BE2C (cell line): ENCODE data around the gene YIPF2.
A peak's percentile ranks its signal among the peaks of the same experiment; 100 is the strongest.
"Not testable (repeated sequence)": the region's sequence is repeated elsewhere in the genome, so short reads cannot be mapped to it uniquely, and the experiment has no call there.

Experiments
- DNase-seq: peaks from one replicate; pipeline ENCODE4 v3.0.0-alpha.2; 2020
- H3K27me3 ChIP-seq: fragments of 250-450 bp; sonication (Bioruptor Pico); 2 replicates; pipeline ENCODE4 v1.5.1; 2020; ENCODE audit warnings: mild to moderate bottlenecking
- H3K36me3 ChIP-seq: fragments of 250-450 bp; sonication (Bioruptor Pico); 2 replicates; pipeline ENCODE4 v1.5.1; 2020; ENCODE audit warnings: mild to moderate bottlenecking
- H3K4me1 ChIP-seq: fragments of 250-450 bp; sonication (Bioruptor Pico); 2 replicates; pipeline ENCODE4 v1.5.1; 2020
- H3K4me3 ChIP-seq: 2 replicates; pipeline ENCODE4 v1.5.1; 2011; ENCODE audit warnings: low read depth, low read length
- H3K9me3 ChIP-seq: fragments of 250-450 bp; sonication (Bioruptor Pico); 2 replicates; pipeline ENCODE4 v1.5.1; 2020
- CTCF ChIP-seq: IDR thresholded peaks from 2 replicates; pipeline ENCODE4 v1.5.1; 2012; ENCODE audit warnings: mild to moderate bottlenecking, low read depth, low read length

The YIPF2 gene

GRCh38 chr19:10961073-10961860 lies 32.8 kb upstream of the YIPF2 start:
- Histone ChIP-seq H3K4me1 (no peaks in the 10 kb centered on the region; the same call in 1 of the 2 replicates), H3K27me3 (no peaks in the 10 kb centered on the region), H3K4me3 (peak overlapping the region; percentile 98), H3K36me3 (peaks cover 14% of the 10 kb centered on the region), H3K9me3 (no peaks in the 10 kb centered on the region; the same call in 1 of the 2 replicates)
- TF ChIP-seq CTCF, result no peak
- peak; percentile 39 for DNase-seq

DNA sequence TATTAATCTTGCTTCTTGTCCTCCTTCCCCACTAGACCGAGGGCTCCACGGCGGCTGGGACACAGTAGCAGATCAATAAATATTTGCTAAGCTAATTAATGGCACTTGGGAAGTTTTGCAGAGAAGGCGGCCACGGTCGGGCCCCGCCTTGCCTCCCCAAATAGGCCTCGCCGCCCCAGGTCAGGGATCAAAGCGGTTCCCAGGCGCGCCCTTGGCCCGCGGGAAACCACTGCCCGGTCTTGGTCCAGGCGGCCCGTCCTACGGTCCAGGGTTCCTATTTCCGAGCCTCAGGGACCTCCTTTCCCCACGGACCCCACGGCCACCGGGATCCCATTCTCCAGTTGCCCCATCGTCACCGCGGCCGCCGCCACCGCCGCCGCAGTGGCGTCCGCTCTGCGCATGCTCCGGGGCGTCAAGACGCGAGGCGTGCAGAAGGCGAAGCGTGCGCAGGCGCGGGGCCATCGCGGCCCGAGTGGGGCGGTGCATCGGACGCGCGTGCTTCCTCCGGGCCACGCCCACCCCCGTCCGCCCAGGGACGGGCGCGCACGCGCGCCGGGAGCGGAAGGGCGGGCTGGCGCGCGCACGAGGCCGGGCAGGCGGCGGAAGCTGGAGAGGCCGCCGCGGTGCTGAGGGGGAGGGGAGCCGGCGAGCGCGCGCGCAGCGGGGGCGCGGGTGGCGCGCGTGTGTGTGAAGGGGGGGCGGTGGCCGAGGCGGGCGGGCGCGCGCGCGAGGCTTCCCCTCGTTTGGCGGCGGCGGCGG lies 32.1 kb upstream of the YIPF2 start, which contains the start of gene SMARCA4:
Gene SMARCA4 (plus strand): TSS at position 717 of the 759 bp plus-strand sequence. CDS start 23,122 bp downstream, outside the sequence.
- DNase-seq, result peak; percentile 98
- no peak for TF ChIP-seq CTCF
- no peaks in the 10 kb centered on the region; the same call in 1 of the 2 replicates for H3K9me3 ChIP-seq
- H3K36me3 ChIP-seq, result peaks cover 10% of the 10 kb centered on the region
- no peaks in the 10 kb centered on the region for H3K27me3 ChIP-seq
- no peaks in the 10 kb centered on the region; the same call in 1 of the 2 replicates for H3K4me1 ChIP-seq
- H3K4me3 ChIP-seq, result peak within 1 kb of the TSS; percentile 98

DNA sequence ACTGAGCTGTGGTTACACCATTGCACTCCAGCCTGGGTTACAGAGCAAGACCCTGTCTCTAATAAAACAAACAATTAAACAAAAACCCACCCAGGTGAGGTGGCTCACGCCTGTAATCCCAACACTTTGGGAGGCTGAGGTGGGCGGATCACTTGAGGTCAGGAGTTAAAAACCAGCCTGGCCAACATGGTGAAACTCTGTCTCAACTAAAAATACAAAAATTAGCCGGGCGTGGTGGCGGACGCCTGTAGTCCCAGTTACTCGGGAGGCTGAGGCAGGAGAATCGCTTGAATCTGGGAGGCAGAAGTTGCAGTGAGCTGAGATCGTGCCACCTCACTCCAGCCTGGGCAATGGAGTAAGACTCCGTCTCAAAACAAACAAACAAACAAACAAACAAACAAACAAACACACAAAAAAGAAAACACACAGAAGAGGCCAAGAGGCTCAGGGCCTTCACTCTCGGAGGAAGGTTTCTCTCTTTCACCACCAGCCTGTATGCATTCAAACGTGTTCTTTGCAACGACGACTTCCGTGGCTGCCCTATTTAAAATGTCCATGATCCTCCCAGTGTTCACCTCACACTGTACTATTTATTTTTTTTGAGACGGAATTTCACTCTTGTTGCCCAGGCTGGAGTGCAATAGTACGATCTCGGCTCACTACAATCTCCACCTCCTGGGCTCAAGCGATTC lies 31.0 kb upstream of the YIPF2 start:
- H3K4me3 ChIP-seq, H3K27me3 ChIP-seq, H3K9me3 ChIP-seq, H3K36me3 ChIP-seq, DNase-seq, H3K4me1 ChIP-seq: not testable (repeated sequence)

DNA sequence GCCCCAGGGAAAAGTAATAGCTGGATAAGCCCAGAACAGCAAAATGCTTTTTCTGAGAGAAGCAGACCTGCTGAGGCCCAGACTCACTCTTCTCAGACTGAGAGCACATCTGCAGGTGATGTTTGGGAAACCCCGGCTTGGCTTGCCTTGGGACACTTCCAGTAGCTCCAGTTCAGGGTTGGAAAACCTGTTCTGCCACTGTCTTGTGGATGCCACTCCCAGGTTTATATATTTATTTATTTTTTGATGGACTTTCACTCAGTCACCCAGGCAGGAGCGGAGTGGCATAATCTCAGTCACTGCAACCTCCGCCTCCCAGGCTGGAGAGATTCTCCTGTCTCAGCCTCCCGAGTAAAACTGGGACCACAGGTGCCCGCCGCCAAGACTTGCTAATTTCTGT lies 24.4 kb upstream of the YIPF2 start:
- no peak for DNase-seq
- TF ChIP-seq CTCF, result no peak
- Histone ChIP-seq H3K9me3 (no peaks in the 10 kb centered on the region), H3K4me3 (no peak overlapping the region), H3K36me3 (no peaks in the 10 kb centered on the region), H3K27me3 (no peaks in the 10 kb centered on the region), H3K4me1 (no peaks in the 10 kb centered on the region)

DNA sequence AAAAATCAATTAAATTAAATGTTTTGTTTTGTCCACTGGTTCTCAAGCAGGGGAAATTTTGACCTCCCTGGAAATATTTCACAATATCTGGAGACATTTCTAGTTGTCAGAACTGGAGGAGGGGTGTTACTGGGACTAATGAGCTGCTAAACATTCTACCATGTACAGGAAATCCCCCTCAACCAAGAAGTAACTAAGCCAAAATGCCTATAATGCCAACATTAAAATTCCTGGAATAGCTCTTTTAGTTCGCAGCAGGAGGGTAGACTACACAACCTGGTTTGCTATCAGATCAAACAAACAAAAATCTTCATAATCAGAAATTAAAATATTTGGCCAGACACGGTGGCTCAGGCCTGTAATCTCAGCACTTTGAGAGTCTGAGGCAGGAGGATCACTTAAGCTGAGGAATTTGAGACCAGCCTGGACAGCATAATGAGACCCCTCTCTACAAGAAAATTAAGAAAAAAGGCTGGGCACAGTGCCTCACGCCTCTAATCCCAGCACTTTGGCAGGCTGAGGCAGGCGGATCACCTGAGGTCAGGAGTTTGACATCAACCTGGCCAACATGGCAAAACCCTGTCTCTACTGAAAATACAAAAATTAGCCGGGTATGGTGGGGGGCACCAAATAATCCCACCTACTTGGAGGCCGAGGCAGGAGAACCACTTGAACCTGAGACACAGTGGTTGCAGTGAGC lies 18.7 kb upstream of the YIPF2 start:
- no peak for DNase-seq
- no peaks in the 10 kb centered on the region for H3K36me3 ChIP-seq
- no peaks in the 10 kb centered on the region for H3K27me3 ChIP-seq
- H3K4me3 ChIP-seq, result no peak overlapping the region
- no peak for TF ChIP-seq CTCF
- no peaks in the 10 kb centered on the region for H3K9me3 ChIP-seq
- H3K4me1 ChIP-seq, result peaks cover 5% of the 10 kb centered on the region

DNA sequence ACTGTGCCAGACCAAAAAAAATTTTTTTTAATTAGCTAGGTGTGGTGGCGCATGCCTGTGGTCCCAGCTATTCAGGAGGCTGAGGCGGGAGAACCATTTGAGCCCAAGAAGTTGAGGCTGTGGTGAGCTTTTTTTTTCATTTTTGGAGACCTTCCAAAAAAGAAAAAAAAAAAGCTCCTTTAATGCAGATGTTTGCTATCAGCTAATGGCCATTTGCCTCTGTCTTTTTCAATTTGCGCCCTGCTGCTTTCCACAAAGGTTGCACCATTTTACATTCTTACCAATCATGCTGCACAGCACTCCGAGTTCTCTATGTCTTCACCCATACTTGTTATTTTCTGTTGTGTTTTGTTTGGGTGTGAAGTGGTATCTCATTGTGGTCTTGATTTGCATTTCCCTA lies 16.8 kb upstream of the YIPF2 start:
- TF ChIP-seq CTCF, result no peak
- Histone ChIP-seq H3K9me3 (no peaks in the 10 kb centered on the region), H3K4me1 (peaks cover 5% of the 10 kb centered on the region), H3K27me3 (no peaks in the 10 kb centered on the region), H3K4me3 (no peak overlapping the region), H3K36me3 (no peaks in the 10 kb centered on the region)
- no peak for DNase-seq

- not testable (repeated sequence) for H3K27me3 ChIP-seq, H3K4me3 ChIP-seq, H3K4me1 ChIP-seq, H3K36me3 ChIP-seq, DNase-seq, H3K9me3 ChIP-seq
Observed at GRCh38 chr19:10943412-10943811, 15.0 kb upstream of the YIPF2 start.

GRCh38 chr19:10941649-10942048 lies 13.2 kb upstream of the YIPF2 start:
- not testable (repeated sequence) for H3K9me3 ChIP-seq, H3K36me3 ChIP-seq, H3K4me1 ChIP-seq, H3K27me3 ChIP-seq, DNase-seq
- H3K4me3 ChIP-seq, result peak overlapping the region; percentile 45
